Sigmoid colon (tissue), 4 donors: ENCODE measurements around the gene LHX1.

Experiments used
- CTCF ChIP-seq, 4 experiments: fragments of 450-650 bp in 3 of 4; fragments of 200-600 bp in 1 of 4; IDR thresholded peaks; one replicate each; pipeline ENCODE4 v1.5.1; 2016 to 2019; ENCODE audit warnings: antibody characterized with exemption in 4 of 4, mild to moderate bottlenecking in 3 of 4, moderate library complexity in 2 of 4
- EP300 ChIP-seq, 4 donors: sonication (generic); formaldehyde crosslinking; IDR thresholded peaks; one replicate each; pipeline ENCODE4 v1.6.1; 2017; ENCODE audit warnings: antibody characterized with exemption in 4 of 4
- POLR2A ChIP-seq, 2 donors: fragments of 450-650 bp; IDR thresholded peaks; one replicate each; pipeline ENCODE4 v1.6.1; 2016; ENCODE audit warnings: antibody characterized with exemption in 2 of 2, mild to moderate bottlenecking in 2 of 2, moderate library complexity in 2 of 2

DNA sequence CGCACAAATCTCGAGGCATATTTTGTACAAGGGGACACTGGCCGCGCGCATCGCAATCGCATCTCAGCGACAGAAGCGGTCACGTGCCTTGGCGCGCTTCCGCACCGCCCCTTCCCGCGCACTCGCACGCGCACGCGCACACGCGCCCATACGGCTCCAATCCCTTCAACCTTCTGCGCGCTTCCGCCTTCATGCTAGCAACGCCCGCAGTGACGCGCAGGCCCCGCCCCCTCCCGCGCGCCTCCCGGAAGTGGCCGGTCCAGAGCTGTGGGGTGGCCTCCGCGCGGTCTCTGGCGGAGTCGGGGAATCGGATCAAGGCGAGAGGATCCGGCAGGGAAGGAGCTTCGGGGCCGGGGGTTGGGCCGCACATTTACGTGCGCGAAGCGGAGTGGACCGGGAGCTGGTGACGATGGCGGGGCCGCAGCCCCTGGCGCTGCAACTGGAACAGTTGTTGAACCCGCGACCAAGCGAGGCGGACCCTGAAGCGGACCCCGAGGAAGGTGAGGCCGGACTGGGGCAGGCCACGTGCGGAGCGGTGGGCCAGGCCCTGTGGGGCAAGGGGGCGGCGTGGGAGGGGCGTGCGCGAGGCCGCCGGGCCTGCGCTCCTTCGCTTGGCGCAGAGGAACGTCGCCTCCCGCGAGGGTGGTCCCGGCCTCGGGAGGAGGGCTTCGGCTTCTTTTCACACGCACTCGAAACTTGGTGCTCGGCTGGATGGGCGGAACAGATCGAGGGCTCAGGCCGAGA lies 11.6 kb downstream of the LHX1 start, which contains the start of gene AATF:
- no peak for TF ChIP-seq CTCF (IDR thresholded peaks at IDR 0.05)
- TF ChIP-seq POLR2A (IDR thresholded peaks at IDR 0.05): peak; percentile 69 to 70
- TF ChIP-seq EP300 (IDR thresholded peaks at IDR 0.05): peak in 1 of 4 donors; percentile 43
